ENCODE data around the gene GPS1. TPM values are rescaled to one million over a fixed set of nuclear protein-coding genes. Genes with fewer than 3 reads are reported as not detected.

Gene GPS1
- total and polyA plus RNA-seq, 9 of the 15 experiments (the other 6 are each of a cell fraction or from before 2014, with no cell fraction given), result 3.1 to 167 (median 69.9) TPM

- TF ChIP-seq VEZF1 (CRISPR knock-in tag; IDR thresholded peaks at IDR 0.05) (peak; percentile 87), CTBP1 (IDR thresholded peaks at IDR 0.05; ENCODE audit: borderline replicate concordance) (peak; percentile 100), MLX (CRISPR knock-in tag; conservative IDR thresholded peaks at IDR 0.05) (no peak), TAF9B (IDR thresholded peaks at IDR 0.05; ENCODE audit: partially characterized antibody) (no peak), GMEB1 (CRISPR knock-in tag; IDR thresholded peaks at IDR 0.05) (peak; percentile 56), EGR1 (conservative IDR thresholded peaks at IDR 0.05) (no peak; the same call in 1 of the 2 replicates), CCNT2 (IDR thresholded peaks at IDR 0.05; ENCODE audit: borderline replicate concordance, extremely low read depth, insufficient read length, low read depth, low read length) (peak; percentile 32), PHF8 (IDR thresholded peaks at IDR 0.05; ENCODE audit: borderline replicate concordance, low read length) (peak; percentile 5; the same call in 1 of the 2 replicates), NFYB (IDR thresholded peaks at IDR 0.05; ENCODE audit: extremely low read depth, insufficient read length) (peak; percentile 87), CREM (IDR thresholded peaks at IDR 0.05; ENCODE audit: low read depth) (peak; percentile 86), CAMTA2 (CRISPR knock-in tag; conservative IDR thresholded peaks at IDR 0.05) (no peak), RB1 (IDR thresholded peaks at IDR 0.05; ENCODE audit: low read depth) (peak; percentile 25; the same call in 1 of the 2 replicates), NFE2L1 (tag; IDR thresholded peaks at IDR 0.05; ENCODE audit: borderline replicate concordance, low read depth) (no peak), CBFB (CRISPR knock-in tag; IDR thresholded peaks at IDR 0.05) (no peak), ZNF232 (CRISPR knock-in tag; IDR thresholded peaks at IDR 0.05) (no peak), ETS1 (conservative IDR thresholded peaks at IDR 0.05; ENCODE audit: control insufficient read depth, low read depth, low read length) (0 out of 2 replicates have a peak, but pooled peaks have one; percentile 58), SP1 (CRISPR knock-in tag; IDR thresholded peaks at IDR 0.05) (peak; percentile 98), ZNF518B (CRISPR knock-in tag; IDR thresholded peaks at IDR 0.05) (no peak)
These were observed 28.7 kb upstream of the GPS1 start, which contains the start of gene LRRC45 (continued) for GRCh38 chr17:82022981-82023446.

All from K562 (cell line).